Activated CD4-positive, alpha-beta T cell treated with anti-CD3 and anti-CD28 coated beads, Interleukin-2, amount 10 ng/mL, durations not matched to agents 24 days and 14 days (primary cell): ENCODE results near the gene COL18A1. TPM values are rescaled to one million over a fixed set of nuclear protein-coding genes. Genes with fewer than 3 reads are reported as not detected.

Experiments used
- DNase-seq: peaks from one replicate; pipeline ENCODE4 v3.0.0; 2022
- H3K27ac Mint-ChIP-seq: one replicate; pipeline ENCODE4 v1.8.0; 2022; ENCODE audit warnings: mild to moderate bottlenecking, mixed read lengths
- H3K27me3 Mint-ChIP-seq: one replicate; pipeline ENCODE4 v1.8.0; 2022; ENCODE audit warnings: mixed read lengths
- H3K36me3 Mint-ChIP-seq: one replicate; pipeline ENCODE4 v1.8.0; 2022; ENCODE audit warnings: low read depth, mild to moderate bottlenecking, mixed read lengths
- H3K4me1 Mint-ChIP-seq: one replicate; pipeline ENCODE4 v1.8.0; 2021; ENCODE audit warnings: mixed read lengths
- H3K4me3 Mint-ChIP-seq: one replicate; pipeline ENCODE4 v1.8.0; 2022; ENCODE audit warnings: mild to moderate bottlenecking, moderate library complexity, mixed read lengths
- H3K9me3 Mint-ChIP-seq: one replicate; pipeline ENCODE4 v1.8.0; 2021; ENCODE audit warnings: mixed read lengths
- intact Hi-C: fragments of 100-400 bp; cut with micrococcal nuclease; formaldehyde crosslinking; loops from one replicate; pipeline ENCODE4 v1.15.1; 2023
- total RNA-seq: library from RNA; stranded (reverse); gene quantifications from 2 replicates; pipeline ENCODE4 v1.2.3, GENCODE V29; 2022

COL18A1 gene
- total RNA-seq, 1 donor from 2014 or later = 3.2 TPM

- DNase-seq = no peak
- intact Hi-C loops = loop anchor here (10.0 kb wide), 1 partner anchor 380 kb away; no protein-coding TSS in a partner anchor
- no peak overlapping the region for H3K27ac Mint-ChIP-seq
- H3K4me3 Mint-ChIP-seq = no peak overlapping the region
- no peaks in the 10 kb centered on the region for H3K36me3 Mint-ChIP-seq
- peaks cover 12% of the 10 kb centered on the region for H3K27me3 Mint-ChIP-seq
- H3K9me3 Mint-ChIP-seq = no peaks in the 10 kb centered on the region
- peaks cover 2% of the 10 kb centered on the region for H3K4me1 Mint-ChIP-seq
Observed at GRCh38 chr21:45444385-45444784, 39.4 kb downstream of the COL18A1 start.

- Mint-ChIP-seq H3K27ac (no peak overlapping the region), H3K4me3 (no peak overlapping the region), H3K9me3 (no peaks in the 10 kb centered on the region), H3K36me3 (no peaks in the 10 kb centered on the region), H3K4me1 (peaks cover 2% of the 10 kb centered on the region), H3K27me3 (peaks cover 12% of the 10 kb centered on the region)
- no peak for DNase-seq
- intact Hi-C loops = loop anchor here (10.0 kb wide), 1 partner anchor 379 kb away; no protein-coding TSS in a partner anchor
Observed at GRCh38 chr21:45445369-45445768, 40.4 kb downstream of the COL18A1 start.

- Mint-ChIP-seq H3K36me3 (no peaks in the 10 kb centered on the region), H3K27me3 (peaks cover 10% of the 10 kb centered on the region), H3K4me1 (peaks cover 2% of the 10 kb centered on the region), H3K9me3 (peaks cover 4% of the 10 kb centered on the region), H3K27ac (no peak overlapping the region), H3K4me3 (no peak overlapping the region)
- no peak for DNase-seq
- intact Hi-C loops = loop anchor here (10.0 kb wide), 1 partner anchor 377 kb away; no protein-coding TSS in a partner anchor
Observed at GRCh38 chr21:45447821-45448220, 42.9 kb downstream of the COL18A1 start.

- intact Hi-C loops = loop anchor here (10.0 kb wide), 1 partner anchor 376 kb away; no protein-coding TSS in a partner anchor
- no peak overlapping the region for H3K27ac Mint-ChIP-seq
- H3K9me3 Mint-ChIP-seq = peaks cover 9% of the 10 kb centered on the region
- H3K27me3 Mint-ChIP-seq = peaks cover 10% of the 10 kb centered on the region
- no peak for DNase-seq
- no peak overlapping the region for H3K4me3 Mint-ChIP-seq
- peaks cover 2% of the 10 kb centered on the region for H3K4me1 Mint-ChIP-seq
- no peaks in the 10 kb centered on the region for H3K36me3 Mint-ChIP-seq
Observed at GRCh38 chr21:45448283-45448809, 43.4 kb downstream of the COL18A1 start.

- peaks cover 10% of the 10 kb centered on the region for H3K9me3 Mint-ChIP-seq
- no peak overlapping the region for H3K27ac Mint-ChIP-seq
- no peak for DNase-seq
Observed at GRCh38 chr21:45448810-45449657, 44.1 kb downstream of the COL18A1 start.

GRCh38 chr21:45449658-45450422, 44.9 kb downstream of the COL18A1 start:
- no peak for DNase-seq
- Mint-ChIP-seq H3K27ac (no peak overlapping the region), H3K27me3 (peaks cover 10% of the 10 kb centered on the region), H3K4me1 (peaks cover 2% of the 10 kb centered on the region), H3K36me3 (no peaks in the 10 kb centered on the region), H3K9me3 (peaks cover 10% of the 10 kb centered on the region), H3K4me3 (no peak overlapping the region)
- intact Hi-C loops = loop anchor here (10.0 kb wide), 1 partner anchor 375 kb away; no protein-coding TSS in a partner anchor

More at GRCh38 chr21:45448810-45449657, 44.1 kb downstream of the COL18A1 start:
- H3K4me3 Mint-ChIP-seq = no peak overlapping the region
- H3K36me3 Mint-ChIP-seq = no peaks in the 10 kb centered on the region
- H3K27me3 Mint-ChIP-seq = peaks cover 10% of the 10 kb centered on the region
- intact Hi-C loops = loop anchor here (10.0 kb wide), 1 partner anchor 376 kb away; no protein-coding TSS in a partner anchor
- H3K4me1 Mint-ChIP-seq = peaks cover 2% of the 10 kb centered on the region

- intact Hi-C loops = no loop called here
- Mint-ChIP-seq H3K27ac (no peak overlapping the region), H3K36me3 (no peaks in the 10 kb centered on the region), H3K27me3 (peaks cover 8% of the 10 kb centered on the region), H3K9me3 (peaks cover 10% of the 10 kb centered on the region), H3K4me3 (no peak overlapping the region), H3K4me1 (peaks cover 2% of the 10 kb centered on the region)
- no peak for DNase-seq
Observed at GRCh38 chr21:45450423-45451090, 45.6 kb downstream of the COL18A1 start.

GRCh38 chr21:45451091-45451740, 46.3 kb downstream of the COL18A1 start:
- intact Hi-C loops = no loop called here
- H3K36me3 Mint-ChIP-seq = no peaks in the 10 kb centered on the region
- peaks cover 10% of the 10 kb centered on the region for H3K9me3 Mint-ChIP-seq
- peaks cover 5% of the 10 kb centered on the region for H3K27me3 Mint-ChIP-seq
- H3K4me1 Mint-ChIP-seq = no peaks in the 10 kb centered on the region
- H3K4me3 Mint-ChIP-seq = no peak overlapping the region
- DNase-seq = no peak
- no peak overlapping the region for H3K27ac Mint-ChIP-seq

GRCh38 chr21:45451771-45452182, 46.8 kb downstream of the COL18A1 start:
- no peaks in the 10 kb centered on the region for H3K4me1 Mint-ChIP-seq
- no peak for DNase-seq
- no peak overlapping the region for H3K4me3 Mint-ChIP-seq
- no peak overlapping the region for H3K27ac Mint-ChIP-seq
- peaks cover 10% of the 10 kb centered on the region for H3K9me3 Mint-ChIP-seq
- H3K36me3 Mint-ChIP-seq = no peaks in the 10 kb centered on the region
- intact Hi-C loops = no loop called here
- peaks cover 5% of the 10 kb centered on the region for H3K27me3 Mint-ChIP-seq

- Mint-ChIP-seq H3K36me3 (no peaks in the 10 kb centered on the region), H3K27ac (no peak overlapping the region), H3K27me3 (peaks cover 3% of the 10 kb centered on the region), H3K9me3 (peaks cover 10% of the 10 kb centered on the region), H3K4me1 (no peaks in the 10 kb centered on the region), H3K4me3 (no peak overlapping the region)
- intact Hi-C loops = no loop called here
- DNase-seq = no peak
Observed at GRCh38 chr21:45452696-45453307, 47.8 kb downstream of the COL18A1 start.

- H3K36me3 Mint-ChIP-seq = no peaks in the 10 kb centered on the region
- no peak overlapping the region for H3K27ac Mint-ChIP-seq
- intact Hi-C loops = no loop called here
- no peak for DNase-seq
- no peaks in the 10 kb centered on the region for H3K4me1 Mint-ChIP-seq
- H3K4me3 Mint-ChIP-seq = no peak overlapping the region
- H3K9me3 Mint-ChIP-seq = peaks cover 10% of the 10 kb centered on the region
- H3K27me3 Mint-ChIP-seq = no peaks in the 10 kb centered on the region
Observed at GRCh38 chr21:45453308-45453950, 48.5 kb downstream of the COL18A1 start.
